HPDE6-E6E7 (cell line): Measurements from ENCODE around the gene ASRGL1.
"Not testable (repeated sequence)": the region's sequence is repeated elsewhere in the genome, so short reads cannot be mapped to it uniquely, and the experiment has no call there.

ENCODE experiments used
- DNase-seq: peaks from one replicate; pipeline ENCODE4 v3.0.0; 2011; ENCODE audit warnings: missing footprints; ENCODE audit errors: extremely low spot score

The ASRGL1 gene

DNA sequence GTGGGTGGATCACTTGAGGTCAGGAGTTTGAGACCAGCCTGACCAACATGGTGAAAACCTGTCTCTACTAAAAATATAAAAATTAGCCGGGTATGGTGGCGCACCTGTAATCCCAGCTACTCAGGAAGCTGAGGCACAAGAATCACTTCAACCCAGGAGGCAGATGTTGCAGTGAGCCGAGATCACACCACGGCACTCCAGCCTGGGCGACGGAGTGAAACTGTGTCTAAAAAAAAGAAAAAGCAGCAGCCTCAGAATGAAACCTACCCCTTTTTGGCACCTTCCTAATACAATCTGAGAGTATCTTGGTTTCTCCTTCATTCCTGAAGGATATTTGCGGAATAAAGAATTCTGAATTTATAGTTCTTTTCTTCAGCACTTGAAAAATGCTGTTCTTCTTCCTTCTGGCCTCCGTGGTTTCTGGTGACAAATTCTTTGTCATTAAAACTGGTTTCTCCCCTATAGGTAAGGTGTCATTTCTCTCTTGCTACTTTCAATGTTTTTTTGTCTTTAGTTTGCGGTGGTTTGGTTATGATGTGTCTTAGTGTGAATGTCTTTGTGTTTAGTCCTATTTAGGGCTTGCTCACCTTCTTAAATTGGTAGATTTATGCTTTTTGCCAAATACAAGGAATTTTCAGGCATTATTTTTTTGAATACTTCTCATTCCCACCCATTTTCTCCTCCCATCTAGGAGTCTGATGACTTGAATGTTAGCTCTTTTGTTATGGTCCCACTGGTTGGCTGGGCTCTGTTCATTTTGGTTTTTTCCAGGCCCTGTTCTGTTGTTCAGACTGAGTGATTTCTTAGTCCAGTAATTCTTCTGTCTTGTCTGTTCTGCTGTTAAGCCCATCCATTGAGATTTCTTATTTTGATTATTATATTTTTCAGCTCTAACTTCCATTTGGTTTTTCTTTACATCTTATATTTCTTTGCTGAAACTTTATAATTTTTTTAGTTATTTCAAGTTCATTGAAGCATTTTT is 15.4 kb downstream of the ASRGL1 start:
- no peak for DNase-seq

GRCh38 chr11:62353841-62354240 is 16.6 kb downstream of the ASRGL1 start:
- no peak for DNase-seq

DNA sequence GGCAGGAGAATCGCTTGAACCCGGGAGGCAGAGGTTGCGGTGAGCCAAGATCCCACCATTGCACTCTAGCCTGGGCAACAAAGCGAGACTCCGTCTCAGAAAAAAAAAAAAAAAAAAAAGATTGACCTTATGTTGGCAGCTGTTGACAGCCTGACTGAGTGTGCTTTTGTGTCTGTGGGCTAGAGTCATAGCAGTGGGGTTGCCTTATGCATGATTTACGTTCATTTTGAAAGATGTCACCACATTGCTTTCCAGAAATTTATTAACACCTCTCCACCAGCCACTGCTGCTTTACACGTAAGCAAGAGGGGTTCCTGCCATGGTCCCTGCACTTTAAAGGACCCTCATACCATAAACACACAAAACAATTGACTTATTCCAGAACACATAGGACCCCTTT is 21.0 kb downstream of the ASRGL1 start:
- no peak for DNase-seq

DNA sequence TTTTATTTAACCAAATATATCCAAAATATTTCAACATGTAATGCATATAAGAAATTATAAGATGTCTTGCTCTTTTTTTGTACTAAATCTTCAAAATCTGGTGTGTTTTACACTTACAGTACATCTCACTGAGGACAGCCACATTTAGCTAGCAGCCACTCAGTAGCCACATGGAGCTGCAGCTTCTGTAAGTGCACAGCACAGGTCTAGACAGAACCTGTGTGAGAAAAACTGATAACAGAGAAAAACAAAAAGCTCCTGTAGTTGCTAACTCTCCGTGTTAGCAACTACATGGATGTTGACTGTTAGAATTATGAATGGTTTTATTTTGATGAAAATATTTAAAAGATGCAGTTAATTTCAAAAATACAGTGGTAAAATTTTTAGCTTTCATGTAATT is 22.2 kb downstream of the ASRGL1 start:
- DNase-seq = no peak

GRCh38 chr11:62360685-62361084 is 23.4 kb downstream of the ASRGL1 start:
- no peak for DNase-seq

GRCh38 chr11:62368861-62369477 is 31.7 kb downstream of the ASRGL1 start:
- not testable (repeated sequence) for DNase-seq

DNA sequence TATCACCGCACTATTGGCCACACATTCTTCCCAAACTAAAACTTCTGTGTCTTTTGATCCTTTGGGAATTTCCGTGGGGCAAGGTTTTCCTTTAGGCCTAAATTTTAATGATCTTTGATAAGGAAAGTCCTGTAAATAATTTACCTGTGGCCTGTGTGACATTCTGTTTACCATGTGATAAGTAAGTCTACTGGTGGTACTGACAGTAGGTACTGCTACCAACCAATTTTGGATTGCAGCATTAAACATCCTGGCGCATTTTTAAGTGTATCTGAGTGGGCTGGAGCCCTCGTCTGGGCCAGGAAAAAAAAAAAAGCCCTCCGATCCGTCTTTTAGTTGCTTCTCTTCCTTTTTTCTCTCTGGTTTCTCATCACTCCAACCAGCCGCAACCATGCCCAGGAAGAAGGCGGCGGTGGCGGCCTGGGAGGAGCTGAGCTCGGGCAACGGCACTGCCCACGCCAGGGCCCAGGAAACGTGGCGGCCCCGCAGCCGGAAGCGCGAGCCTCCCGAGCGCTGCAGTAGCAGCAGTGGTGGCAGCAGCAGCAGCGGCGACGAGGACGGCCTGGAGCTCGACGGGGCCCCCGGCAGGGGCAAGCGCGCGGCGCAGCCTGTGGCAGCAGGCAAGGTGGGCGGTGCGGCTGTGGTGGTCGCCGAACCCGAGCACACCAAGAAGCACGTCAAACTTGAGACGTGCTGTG is 33.6 kb downstream of the ASRGL1 start:
- DNase-seq = no peak

DNA sequence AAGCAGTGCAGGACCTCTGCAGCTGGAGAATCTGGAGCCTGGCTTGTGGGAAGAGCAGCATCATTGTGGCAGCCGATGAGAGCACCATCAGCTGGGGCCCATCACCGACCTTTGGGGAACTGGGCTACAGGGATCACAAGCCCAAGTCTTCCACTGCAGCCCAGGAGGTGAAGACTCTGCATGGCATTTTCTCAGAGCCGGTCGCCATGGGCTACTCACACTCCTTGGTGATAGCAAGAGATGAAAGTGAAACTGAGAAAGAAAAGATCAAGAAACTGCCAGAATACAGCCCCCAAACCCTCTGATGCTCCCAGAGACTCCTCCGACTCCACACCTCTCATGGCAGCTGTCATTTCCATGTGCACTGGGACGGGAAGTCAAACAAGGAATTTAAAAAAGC is 35.6 kb downstream of the ASRGL1 start:
- DNase-seq = no peak

GRCh38 chr11:62373464-62374119 is 36.3 kb downstream of the ASRGL1 start:
- DNase-seq = no peak

GRCh38 chr11:62374801-62375200 is 37.6 kb downstream of the ASRGL1 start:
- DNase-seq = no peak

DNA sequence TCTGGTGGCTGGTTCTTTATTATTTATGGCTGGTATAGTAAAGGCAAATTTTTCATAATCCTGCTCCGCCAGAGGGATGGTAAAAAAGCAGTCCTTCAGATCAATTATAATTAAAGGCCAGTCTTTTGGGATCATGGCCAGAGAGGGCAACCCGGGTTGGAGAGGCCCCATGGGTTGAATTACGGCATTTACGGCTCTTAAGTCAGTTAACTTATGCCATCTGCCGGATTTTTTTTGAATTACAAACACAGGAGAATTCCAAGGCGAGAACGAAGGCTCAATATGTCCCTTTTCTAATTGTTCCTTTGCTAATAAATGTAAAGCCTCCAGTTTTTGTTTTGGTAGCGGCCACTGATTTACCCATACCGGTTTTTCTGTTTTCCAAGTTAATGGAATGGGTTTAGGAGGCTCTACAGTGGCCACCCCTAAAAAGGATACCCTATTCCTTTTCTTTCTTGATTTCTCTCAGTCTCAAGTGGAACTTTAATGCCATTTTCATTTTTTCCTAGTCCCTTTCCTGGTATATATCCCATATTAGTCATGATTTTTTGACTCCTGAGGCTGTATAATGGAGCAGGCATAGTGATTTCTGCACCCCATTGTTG is 41.3 kb downstream of the ASRGL1 start:
- DNase-seq = not testable (repeated sequence)

- not testable (repeated sequence) for DNase-seq
Observed at GRCh38 chr11:62379586-62379985, 42.3 kb downstream of the ASRGL1 start.

DNA sequence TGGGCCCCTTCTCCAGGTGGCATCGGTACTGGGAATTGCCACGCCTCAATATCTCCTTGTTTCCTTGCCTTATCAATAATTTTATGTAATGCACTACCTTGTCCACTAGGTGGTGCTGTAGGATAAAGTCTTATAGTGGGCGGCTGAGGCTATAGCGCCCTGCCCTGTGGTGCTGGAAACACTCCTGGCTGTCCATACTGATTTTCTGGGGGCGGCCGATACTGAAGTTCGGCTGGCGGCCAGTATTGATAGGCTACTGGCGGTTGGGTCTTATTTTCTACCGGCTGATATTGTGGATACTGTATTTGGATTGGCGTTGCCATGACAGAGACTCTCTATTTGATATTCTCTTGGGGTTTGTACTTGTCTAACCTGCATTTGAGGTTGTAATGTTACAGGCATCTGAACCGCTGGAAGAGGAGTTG is 43.6 kb downstream of the ASRGL1 start:
- DNase-seq = peak; percentile 29

DNA sequence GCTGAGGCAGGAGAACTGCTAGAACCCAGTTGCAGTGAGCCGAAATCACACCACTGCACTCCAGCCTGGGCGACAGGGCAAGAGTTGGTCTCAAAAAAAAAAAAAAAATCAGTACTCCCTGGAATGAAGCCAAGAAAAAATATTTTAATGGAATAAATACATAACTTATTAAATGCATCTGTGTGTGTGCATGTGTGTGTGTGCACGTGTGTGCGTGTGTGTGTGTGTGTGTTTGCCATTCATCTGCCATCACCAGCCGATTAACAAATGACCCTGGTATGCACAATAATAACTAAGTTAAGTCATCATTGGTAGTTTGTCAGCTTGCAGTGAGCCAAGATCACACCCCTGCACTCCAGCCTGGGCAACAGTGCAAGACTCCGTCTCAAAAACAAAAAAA is 46.6 kb downstream of the ASRGL1 start:
- no peak for DNase-seq

GRCh38 chr11:62386083-62386482 is 48.8 kb downstream of the ASRGL1 start:
- not testable (repeated sequence) for DNase-seq

DNA sequence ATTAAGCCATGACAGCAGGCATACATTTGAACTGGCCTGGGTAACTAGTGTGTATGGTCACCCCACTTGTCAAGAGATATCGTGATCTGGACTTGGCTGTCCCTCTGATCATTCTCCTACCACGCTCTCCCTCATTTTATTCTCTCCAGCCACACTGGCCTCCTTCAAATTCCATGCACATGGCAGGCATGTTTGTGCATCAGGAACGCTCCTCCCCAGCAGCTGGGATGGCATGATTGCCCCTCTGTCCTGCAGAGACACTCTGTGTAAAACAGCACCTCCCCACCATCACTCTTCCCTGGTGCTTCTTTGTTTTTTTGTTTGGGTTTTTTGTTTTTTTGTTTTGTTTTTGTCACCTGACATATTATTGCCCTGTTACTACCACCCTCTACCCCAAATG is 50.1 kb downstream of the ASRGL1 start:
- DNase-seq = no peak

GRCh38 chr11:62388999-62389398 is 51.8 kb downstream of the ASRGL1 start:
- DNase-seq = no peak

DNA sequence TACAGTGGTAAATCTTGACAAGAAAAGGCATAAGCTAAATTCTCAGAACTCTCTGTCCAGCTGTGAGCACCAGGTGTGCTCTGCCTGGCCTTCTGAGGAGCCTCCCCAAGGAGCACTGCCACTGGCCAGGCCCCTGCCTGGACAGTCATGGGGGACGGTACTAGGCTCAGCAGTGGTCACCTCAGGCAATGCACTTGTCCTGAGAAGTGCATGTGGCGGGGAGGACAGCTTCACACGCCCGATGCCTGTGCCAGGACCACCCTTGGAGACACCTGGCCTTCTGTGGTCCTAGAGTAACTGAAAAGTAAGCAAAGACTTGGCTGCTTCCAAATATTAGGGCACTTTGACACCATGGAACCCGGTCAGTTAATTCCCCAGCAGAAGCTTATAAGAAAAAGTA is 53.0 kb downstream of the ASRGL1 start:
- DNase-seq = no peak

DNA sequence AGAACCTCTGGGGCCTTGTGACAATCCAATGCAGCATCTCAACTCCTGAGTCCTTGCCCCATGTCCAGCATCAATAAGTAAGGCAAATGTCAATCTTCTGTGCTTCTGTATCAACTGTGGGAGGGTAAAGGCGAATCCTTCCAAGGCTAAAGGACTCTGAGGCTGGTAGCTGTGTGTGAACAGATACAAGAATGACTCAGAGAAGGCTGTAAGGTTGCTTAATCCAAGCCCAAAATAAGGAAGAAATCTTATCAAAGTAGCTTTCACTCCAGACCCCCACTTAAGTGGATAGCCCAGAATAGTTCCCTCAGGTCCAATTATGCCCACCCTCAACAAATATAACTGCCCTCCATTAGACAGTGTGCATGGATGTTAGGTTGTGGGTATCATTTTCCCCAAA is 53.5 kb downstream of the ASRGL1 start:
- DNase-seq = no peak

- no peak for DNase-seq
Observed at GRCh38 chr11:62391642-62392425, 54.6 kb downstream of the ASRGL1 start.

GRCh38 chr11:62392506-62392905 is 55.3 kb downstream of the ASRGL1 start:
- no peak for DNase-seq
